ENCODE results near the gene TAF3.
"Not testable (repeated sequence)": the region's sequence is repeated elsewhere in the genome, so short reads cannot be mapped to it uniquely, and the experiment has no call there.

TAF3 gene

GRCh38 chr10:7818295-7819120, at the start of gene TAF3:
TAF3 (plus strand) TSS chr10:7818505; CDS start chr10:7818710, 205 bp downstream.
- H3K4me1 Mint-ChIP-seq (ENCODE audit: low read depth), result peaks cover 24% of the 10 kb centered on the region
- peaks cover 26% of the 10 kb centered on the region for H3K27me3 Mint-ChIP-seq (ENCODE audit: low read depth)
- peak within 1 kb of the TSS; percentile 99 for H3K4me3 Mint-ChIP-seq
- H3K27ac Mint-ChIP-seq, result peak within 1 kb of the TSS; percentile 92
- no peaks in the 10 kb centered on the region for H3K9me3 Mint-ChIP-seq
- peaks cover 5% of the 10 kb centered on the region for H3K36me3 Mint-ChIP-seq (ENCODE audit: low read depth)

- peaks cover 44% of the 10 kb centered on the region for H3K36me3 Mint-ChIP-seq (ENCODE audit: low read depth)
- H3K4me1 Mint-ChIP-seq (ENCODE audit: low read depth), result peaks cover 2% of the 10 kb centered on the region
- H3K27me3 Mint-ChIP-seq (ENCODE audit: low read depth), result no peaks in the 10 kb centered on the region
- no peak overlapping the region for H3K4me3 Mint-ChIP-seq
- no peaks in the 10 kb centered on the region for H3K9me3 Mint-ChIP-seq
- no peak overlapping the region for H3K27ac Mint-ChIP-seq
Observed at GRCh38 chr10:7773845-7774801, 44.2 kb upstream of the TAF3 start.

GRCh38 chr10:7776777-7777176, 41.5 kb upstream of the TAF3 start:
- peaks cover 44% of the 10 kb centered on the region for H3K36me3 Mint-ChIP-seq (ENCODE audit: low read depth)
- H3K9me3 Mint-ChIP-seq, result no peaks in the 10 kb centered on the region
- peaks cover 5% of the 10 kb centered on the region for H3K4me1 Mint-ChIP-seq (ENCODE audit: low read depth)

GRCh38 chr10:7782194-7782593, 36.1 kb upstream of the TAF3 start:
- Mint-ChIP-seq H3K36me3 (ENCODE audit: low read depth) (peaks cover 30% of the 10 kb centered on the region), H3K4me1 (ENCODE audit: low read depth) (peaks cover 15% of the 10 kb centered on the region)
- not testable (repeated sequence) for H3K9me3 Mint-ChIP-seq; H3K4me3 Mint-ChIP-seq; H3K27me3 Mint-ChIP-seq (ENCODE audit: low read depth); H3K27ac Mint-ChIP-seq

More at GRCh38 chr10:7776777-7777176, 41.5 kb upstream of the TAF3 start:
- H3K4me3 Mint-ChIP-seq, result no peak overlapping the region
- H3K27ac Mint-ChIP-seq, result no peak overlapping the region
- no peaks in the 10 kb centered on the region for H3K27me3 Mint-ChIP-seq (ENCODE audit: low read depth)

GRCh38 chr10:7786430-7786829, 31.9 kb upstream of the TAF3 start:
- Mint-ChIP-seq H3K9me3 (no peaks in the 10 kb centered on the region), H3K4me3 (no peak overlapping the region), H3K4me1 (ENCODE audit: low read depth) (peaks cover 28% of the 10 kb centered on the region), H3K27me3 (ENCODE audit: low read depth) (no peaks in the 10 kb centered on the region), H3K27ac (no peak overlapping the region), H3K36me3 (ENCODE audit: low read depth) (peaks cover 12% of the 10 kb centered on the region)

GRCh38 chr10:7787150-7787856, 31.0 kb upstream of the TAF3 start:
- peaks cover 12% of the 10 kb centered on the region for H3K36me3 Mint-ChIP-seq (ENCODE audit: low read depth)

GRCh38 chr10:7787857-7788638, 30.3 kb upstream of the TAF3 start, which contains the start of the genes ATP5F1C and KIN:
ATP5F1C (plus strand) TSS chr10:7788177; CDS start chr10:7788208, 31 bp downstream.
KIN (minus strand) TSS chr10:7787993; CDS start chr10:7787933, 60 bp downstream.
- peaks cover 40% of the 10 kb centered on the region for H3K4me1 Mint-ChIP-seq (ENCODE audit: low read depth)
- peaks cover 16% of the 10 kb centered on the region for H3K36me3 Mint-ChIP-seq (ENCODE audit: low read depth)
- H3K9me3 Mint-ChIP-seq, result no peaks in the 10 kb centered on the region
- H3K27me3 Mint-ChIP-seq (ENCODE audit: low read depth), result no peaks in the 10 kb centered on the region
- no peak within 1 kb of the TSS for H3K4me3 Mint-ChIP-seq
- H3K27ac Mint-ChIP-seq, result peak within 1 kb of the TSS; percentile 83

More at GRCh38 chr10:7787150-7787856, 31.0 kb upstream of the TAF3 start:
- Mint-ChIP-seq H3K4me1 (ENCODE audit: low read depth) (peaks cover 33% of the 10 kb centered on the region), H3K27me3 (ENCODE audit: low read depth) (no peaks in the 10 kb centered on the region), H3K27ac (no peak overlapping the region), H3K4me3 (no peak overlapping the region), H3K9me3 (no peaks in the 10 kb centered on the region)

- H3K27me3 Mint-ChIP-seq (ENCODE audit: low read depth), result no peaks in the 10 kb centered on the region
- H3K36me3 Mint-ChIP-seq (ENCODE audit: low read depth), result peaks cover 17% of the 10 kb centered on the region
- peak overlapping the region; percentile 83 for H3K27ac Mint-ChIP-seq
- peaks cover 35% of the 10 kb centered on the region for H3K4me1 Mint-ChIP-seq (ENCODE audit: low read depth)
- H3K9me3 Mint-ChIP-seq, result no peaks in the 10 kb centered on the region
- no peak overlapping the region for H3K4me3 Mint-ChIP-seq
Observed at GRCh38 chr10:7788639-7789286, 29.5 kb upstream of the TAF3 start.

- Mint-ChIP-seq H3K9me3 (no peaks in the 10 kb centered on the region), H3K36me3 (ENCODE audit: low read depth) (peaks cover 20% of the 10 kb centered on the region), H3K27me3 (ENCODE audit: low read depth) (no peaks in the 10 kb centered on the region), H3K27ac (peak overlapping the region; percentile 5), H3K4me1 (ENCODE audit: low read depth) (peaks cover 40% of the 10 kb centered on the region), H3K4me3 (no peak overlapping the region)
Observed at GRCh38 chr10:7789390-7789789, 28.9 kb upstream of the TAF3 start.

- H3K27me3 Mint-ChIP-seq (ENCODE audit: low read depth), result no peaks in the 10 kb centered on the region
- peaks cover 49% of the 10 kb centered on the region for H3K4me1 Mint-ChIP-seq (ENCODE audit: low read depth)
- H3K9me3 Mint-ChIP-seq, result no peaks in the 10 kb centered on the region
- H3K36me3 Mint-ChIP-seq (ENCODE audit: low read depth), result peaks cover 33% of the 10 kb centered on the region
- no peak overlapping the region for H3K4me3 Mint-ChIP-seq
- no peak overlapping the region for H3K27ac Mint-ChIP-seq
Observed at GRCh38 chr10:7792541-7792940, 25.8 kb upstream of the TAF3 start.

GRCh38 chr10:7794251-7795026, 23.9 kb upstream of the TAF3 start:
- no peaks in the 10 kb centered on the region for H3K27me3 Mint-ChIP-seq (ENCODE audit: low read depth)
- no peak overlapping the region for H3K27ac Mint-ChIP-seq
- H3K9me3 Mint-ChIP-seq, result no peaks in the 10 kb centered on the region
- H3K4me3 Mint-ChIP-seq, result no peak overlapping the region
- H3K36me3 Mint-ChIP-seq (ENCODE audit: low read depth), result peaks cover 37% of the 10 kb centered on the region
- H3K4me1 Mint-ChIP-seq (ENCODE audit: low read depth), result peaks cover 43% of the 10 kb centered on the region

- Mint-ChIP-seq H3K4me3 (no peak overlapping the region), H3K4me1 (ENCODE audit: low read depth) (peaks cover 36% of the 10 kb centered on the region), H3K9me3 (no peaks in the 10 kb centered on the region), H3K27ac (no peak overlapping the region), H3K36me3 (ENCODE audit: low read depth) (peaks cover 40% of the 10 kb centered on the region), H3K27me3 (ENCODE audit: low read depth) (no peaks in the 10 kb centered on the region)
Observed at GRCh38 chr10:7795605-7796004, 22.7 kb upstream of the TAF3 start.
